ENCODE results near the gene CACNA2D1.

- TF ChIP-seq CTCF (IDR thresholded peaks at IDR 0.05) (no peak), POLR2AphosphoS5 (IDR thresholded peaks at IDR 0.05; ENCODE audit: low read depth, low read length) (no peak)
Measured at GRCh38 chr7:82202965-82203364, 240.6 kb downstream of the CACNA2D1 start.
